GM12892 (cell line): Measurements from ENCODE around the gene GLOD4.

ENCODE experiments used
- DNase-seq: peaks from one replicate; pipeline ENCODE4 v3.0.0; 2011; ENCODE audit not compliant: insufficient read length
- FAIRE-seq: peaks from 2 replicates; lab custom pipeline; 2011; peaks lifted over from hg19 to GRCh38; lab: Jason Lieb, UNC
- POLR2A ChIP-seq: IDR thresholded peaks from 2 replicates; pipeline ENCODE4 v1.6.1; 2011; ENCODE audit warnings: low read depth, low read length, control low read depth
- POLR2AphosphoS5 ChIP-seq: IDR thresholded peaks from 2 replicates; pipeline ENCODE4 v1.6.1; 2011; ENCODE audit warnings: low read depth, low read length, control low read depth
- TAF1 ChIP-seq: IDR thresholded peaks from 2 replicates; pipeline ENCODE4 v1.6.1; 2011; ENCODE audit warnings: low read depth, mild to moderate bottlenecking, control low read depth, low read length, borderline replicate concordance

Gene GLOD4

DNA sequence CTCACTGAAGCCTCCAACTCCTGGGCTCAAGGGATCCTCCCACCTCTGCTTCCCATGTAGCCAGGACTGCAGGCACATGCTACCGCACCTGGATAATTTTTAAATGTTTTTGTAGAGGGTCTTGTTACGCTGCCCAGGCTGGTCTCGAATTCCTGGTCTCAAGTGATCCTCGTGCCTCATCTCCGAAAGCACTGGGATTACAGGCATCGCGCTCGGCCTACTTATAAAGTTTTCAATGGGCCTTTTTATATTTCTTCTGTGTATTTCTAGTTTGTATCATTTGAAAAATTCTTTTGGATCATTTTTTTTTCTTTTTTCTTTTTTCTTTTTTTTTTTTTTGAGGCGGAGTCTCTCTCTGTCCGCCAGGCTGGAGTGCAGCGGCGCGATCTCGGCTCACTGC, 57.0 kb downstream of the GLOD4 start:
- no peak for DNase-seq
- FAIRE-seq = no peak
- TF ChIP-seq POLR2A (no peak), POLR2AphosphoS5 (no peak), TAF1 (no peak)

DNA sequence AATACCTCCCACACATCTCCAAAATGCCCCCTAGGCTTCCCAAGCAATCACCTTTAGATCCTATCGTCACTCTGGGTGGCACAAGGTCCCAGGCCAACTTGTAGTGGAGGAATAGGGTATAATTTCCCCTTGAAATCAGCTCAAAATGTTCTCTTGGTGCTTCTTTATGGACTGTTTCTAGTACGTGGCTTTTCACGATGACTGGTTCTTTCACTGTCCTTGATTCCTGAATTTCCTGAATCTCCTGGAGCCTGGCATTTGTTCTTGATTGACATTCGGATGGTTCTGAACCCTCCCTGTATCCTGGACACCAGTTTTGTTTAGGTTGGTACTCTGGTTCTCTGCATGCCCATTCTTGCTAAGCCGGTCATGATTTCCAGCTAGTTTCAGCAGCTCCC, 60.5 kb downstream of the GLOD4 start:
- TF ChIP-seq TAF1 (no peak), POLR2A (no peak), POLR2AphosphoS5 (no peak)
- FAIRE-seq (no peak), DNase-seq (no peak)

DNA sequence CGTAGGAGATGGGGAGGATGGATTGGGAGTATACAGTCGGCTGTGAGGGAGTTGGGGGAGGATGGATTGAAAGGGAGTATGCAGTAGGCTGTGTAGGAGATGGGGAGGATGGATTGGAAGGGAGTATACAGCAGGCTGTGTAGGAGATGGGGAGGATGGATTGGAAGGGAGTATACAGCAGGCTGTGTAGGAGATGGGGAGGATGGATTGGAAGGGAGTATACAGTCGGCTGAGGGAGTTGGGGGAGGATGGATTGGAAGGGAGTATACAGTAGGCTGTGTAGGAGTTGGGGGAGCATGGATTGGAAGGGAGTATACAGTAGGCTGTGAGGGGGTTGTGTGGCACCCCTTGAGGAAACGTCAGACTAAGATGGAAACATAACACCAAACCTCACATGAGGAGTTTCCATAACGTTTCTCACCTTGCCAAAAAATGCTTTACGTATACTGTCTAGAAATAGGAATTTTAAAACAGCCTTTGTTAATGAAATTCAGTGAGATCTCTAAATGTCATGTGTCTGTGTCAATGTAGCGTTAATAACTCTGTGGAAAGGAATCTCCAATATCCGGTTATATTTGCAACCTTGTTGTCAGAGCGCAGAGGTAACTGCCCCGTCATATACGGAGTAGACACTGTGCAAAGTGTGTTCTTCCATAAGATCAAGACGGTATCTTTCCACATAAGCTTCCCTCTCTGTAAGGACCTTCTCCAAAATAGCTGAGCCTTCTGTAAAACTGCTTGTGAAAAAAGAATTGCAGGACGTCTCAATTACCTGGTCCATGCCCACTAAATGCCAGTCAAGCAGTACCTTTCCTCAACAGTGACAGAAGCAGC, 61.2 kb downstream of the GLOD4 start:
- FAIRE-seq = no peak
- no peak for TF ChIP-seq POLR2A
- no peak for TF ChIP-seq TAF1
- no peak for TF ChIP-seq POLR2AphosphoS5

DNA sequence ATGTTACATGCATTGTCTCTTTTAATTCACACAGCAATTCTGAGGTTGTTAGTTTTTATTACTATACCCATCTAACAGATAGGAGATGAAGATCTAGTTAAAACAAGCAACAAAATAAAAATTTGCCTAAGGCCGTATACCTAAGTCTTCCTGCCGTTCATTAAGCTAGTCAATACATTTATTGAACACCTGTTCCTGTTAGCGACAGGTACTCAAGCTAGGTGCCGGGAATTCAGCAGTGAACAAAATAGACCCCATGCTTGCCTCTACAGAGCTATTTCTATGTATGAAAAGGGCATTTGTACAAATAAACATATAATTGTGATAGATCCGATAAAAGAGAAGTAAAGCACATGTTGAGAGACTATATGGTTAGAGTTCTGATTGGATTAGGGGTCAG, 64.0 kb downstream of the GLOD4 start:
- FAIRE-seq = no peak

More for the DNA sequence above, 61.2 kb downstream of the GLOD4 start:
- DNase-seq = no peak

More for the DNA sequence above, 64.0 kb downstream of the GLOD4 start:
- DNase-seq = no peak
- TF ChIP-seq POLR2AphosphoS5 = no peak
- TF ChIP-seq TAF1 = no peak
- no peak for TF ChIP-seq POLR2A
